Osteoblast (primary cell): ENCODE results near the gene ARHGAP23. TPM values are rescaled to one million over a fixed set of nuclear protein-coding genes. Genes with fewer than 3 reads are reported as not detected.

Source experiments
- DNase-seq: peaks from one replicate; pipeline ENCODE4 v3.0.0; 2011; ENCODE audit warnings: low spot score, mixed read lengths; ENCODE audit not compliant: insufficient read length; ENCODE audit errors: missing footprints
- H2AFZ ChIP-seq: 2 replicates; pipeline ENCODE4 v1.6.0; 2011; ENCODE audit warnings: mild to moderate bottlenecking, low read length
- H3K27ac ChIP-seq: 2 replicates; pipeline ENCODE4 v1.5.1; 2011; ENCODE audit warnings: mild to moderate bottlenecking, low read depth, low read length, moderate library complexity
- H3K27me3 ChIP-seq: 2 replicates; pipeline ENCODE4 v1.6.0; 2012; ENCODE audit warnings: mild to moderate bottlenecking, control low read depth, inconsistent platforms, low read length, moderate library complexity; ENCODE audit not compliant: insufficient read depth
- H3K36me3 ChIP-seq: 2 replicates; pipeline ENCODE4 v1.5.1; 2011; ENCODE audit warnings: mild to moderate bottlenecking, low read length, control low read depth, moderate library complexity; ENCODE audit not compliant: insufficient read depth
- H3K4me1 ChIP-seq: 2 replicates; pipeline ENCODE4 v1.5.1; 2011; ENCODE audit warnings: mild to moderate bottlenecking, low read length, control low read depth, moderate library complexity; ENCODE audit not compliant: insufficient read depth
- H3K4me2 ChIP-seq: 2 replicates; pipeline ENCODE4 v1.6.0; 2011; ENCODE audit warnings: mild to moderate bottlenecking, low read length; ENCODE audit not compliant: insufficient read depth
- H3K4me3 ChIP-seq: fragments of 200-600 bp; sonication (generic); 3 replicates; pipeline ENCODE4 v1.5.1; 2012; ENCODE audit warnings: mild to moderate bottlenecking, low read length, inconsistent platforms; ENCODE audit not compliant: insufficient read depth
- H3K79me2 ChIP-seq: 2 replicates; pipeline ENCODE4 v1.6.0; 2012; ENCODE audit warnings: mild to moderate bottlenecking, low read length, control low read depth, inconsistent platforms; ENCODE audit not compliant: insufficient read depth
- H3K9me3 ChIP-seq: 2 replicates; pipeline ENCODE4 v1.5.1; 2011; ENCODE audit warnings: low read depth, low read length, control low read depth
- H4K20me1 ChIP-seq: 2 replicates; pipeline ENCODE4 v1.6.0; 2012; ENCODE audit warnings: mild to moderate bottlenecking, low read length, control low read depth; ENCODE audit not compliant: insufficient read depth
- CTCF ChIP-seq: IDR thresholded peaks from 2 replicates; pipeline ENCODE4 v1.5.1; 2011; ENCODE audit warnings: mild to moderate bottlenecking, low read depth, low read length, moderate library complexity; ENCODE audit errors: extremely low read depth
- total RNA-seq: library from RNA; depleted of rRNA; stranded (reverse); fragments of >200 nt; gene quantifications from 2 replicates; pipeline ENCODE4 v1.2.3, GENCODE V29; 2012

ARHGAP23 gene
- total RNA-seq, 1 donor, result 47.0 TPM

GRCh38 chr17:38442548-38442947 lies 14.3 kb downstream of the ARHGAP23 start:
- peaks cover 22% of the 10 kb centered on the region for H3K4me1 ChIP-seq
- no peak overlapping the region for H3K27ac ChIP-seq
- H4K20me1 ChIP-seq, result peaks cover 52% of the 10 kb centered on the region
- peaks cover 88% of the 10 kb centered on the region for H3K79me2 ChIP-seq
- no peak overlapping the region for H2AFZ ChIP-seq
- peaks cover 6% of the 10 kb centered on the region for H3K36me3 ChIP-seq
- peak; percentile 85 for DNase-seq
- TF ChIP-seq CTCF, result no peak
- H3K4me2 ChIP-seq, result no peak overlapping the region
- H3K4me3 ChIP-seq, result no peak overlapping the region
- H3K27me3 ChIP-seq, result no peaks in the 10 kb centered on the region
- H3K9me3 ChIP-seq, result no peaks in the 10 kb centered on the region

GRCh38 chr17:38443356-38444031 lies 15.2 kb downstream of the ARHGAP23 start:
- H3K4me1 ChIP-seq, result peaks cover 31% of the 10 kb centered on the region
- no peak for TF ChIP-seq CTCF
- no peak overlapping the region for H2AFZ ChIP-seq
- H3K4me3 ChIP-seq, result no peak overlapping the region
- H3K9me3 ChIP-seq, result no peaks in the 10 kb centered on the region
- H3K27ac ChIP-seq, result no peak overlapping the region
- H3K27me3 ChIP-seq, result no peaks in the 10 kb centered on the region
- H3K36me3 ChIP-seq, result peaks cover 6% of the 10 kb centered on the region
- DNase-seq, result peak; percentile 53
- peaks cover 55% of the 10 kb centered on the region for H4K20me1 ChIP-seq
- H3K79me2 ChIP-seq, result peaks cover 89% of the 10 kb centered on the region
- no peak overlapping the region for H3K4me2 ChIP-seq

- Histone ChIP-seq H3K36me3 (peaks cover 6% of the 10 kb centered on the region), H3K27ac (peak overlapping the region; percentile 28), H3K4me1 (peaks cover 37% of the 10 kb centered on the region), H4K20me1 (peaks cover 53% of the 10 kb centered on the region), H3K4me2 (peak overlapping the region; percentile 64), H3K9me3 (no peaks in the 10 kb centered on the region), H3K27me3 (no peaks in the 10 kb centered on the region), H3K79me2 (peaks cover 90% of the 10 kb centered on the region), H3K4me3 (peak overlapping the region; percentile 40), H2AFZ (no peak overlapping the region)
- TF ChIP-seq CTCF, result peak; percentile 92
- peak; percentile 96 for DNase-seq
These were observed 15.9 kb downstream of the ARHGAP23 start for GRCh38 chr17:38444151-38444550.

GRCh38 chr17:38447502-38448085 lies 19.3 kb downstream of the ARHGAP23 start:
- peak overlapping the region; percentile 32 for H3K4me2 ChIP-seq
- H3K9me3 ChIP-seq, result no peaks in the 10 kb centered on the region
- no peaks in the 10 kb centered on the region for H3K27me3 ChIP-seq
- peak; percentile 61 for DNase-seq
- TF ChIP-seq CTCF, result no peak
- peaks cover 66% of the 10 kb centered on the region for H3K4me1 ChIP-seq
- peaks cover 88% of the 10 kb centered on the region for H3K79me2 ChIP-seq
- H3K27ac ChIP-seq, result peak overlapping the region; percentile 75
- H4K20me1 ChIP-seq, result peaks cover 27% of the 10 kb centered on the region
- no peak overlapping the region for H2AFZ ChIP-seq
- peak overlapping the region; percentile 12 for H3K4me3 ChIP-seq
- H3K36me3 ChIP-seq, result peaks cover 3% of the 10 kb centered on the region
